ENCODE data around the gene SMURF2.

SMURF2 gene

GRCh38 chr17:64603987-64604386, 58.1 kb downstream of the SMURF2 start:
- TF ChIP-seq CTCF (IDR thresholded peaks at IDR 0.05; ENCODE audit: low read depth, low read length), result no peak
- DNase-seq, result no peak
- Histone ChIP-seq H3K27me3 (no peaks in the 10 kb centered on the region), H3K36me3 (no peaks in the 10 kb centered on the region), H3K9me3 (no peaks in the 10 kb centered on the region), H3K4me3 (ENCODE audit: low read depth, low read length) (no peak overlapping the region), H3K4me1 (no peaks in the 10 kb centered on the region; the same call in 1 of the 2 replicates)

- H3K9me3 ChIP-seq, result no peaks in the 10 kb centered on the region
- DNase-seq, result no peak
Measured at GRCh38 chr17:64599827-64600226, 62.3 kb downstream of the SMURF2 start.

GRCh38 chr17:64599187-64599676, 62.9 kb downstream of the SMURF2 start:
- no peaks in the 10 kb centered on the region for H3K27me3 ChIP-seq
- H3K9me3 ChIP-seq, result no peaks in the 10 kb centered on the region
- H3K36me3 ChIP-seq, result peaks cover 3% of the 10 kb centered on the region
- H3K4me3 ChIP-seq (ENCODE audit: low read depth, low read length), result no peak overlapping the region
- DNase-seq, result no peak
- no peak for TF ChIP-seq CTCF (IDR thresholded peaks at IDR 0.05; ENCODE audit: low read depth, low read length)
- H3K4me1 ChIP-seq, result no peaks in the 10 kb centered on the region; the same call in 1 of the 2 replicates

More at GRCh38 chr17:64599827-64600226, 62.3 kb downstream of the SMURF2 start:
- Histone ChIP-seq H3K4me3 (ENCODE audit: low read depth, low read length) (no peak overlapping the region), H3K4me1 (no peaks in the 10 kb centered on the region; the same call in 1 of the 2 replicates), H3K27me3 (no peaks in the 10 kb centered on the region), H3K36me3 (peaks cover 3% of the 10 kb centered on the region; the same call in 1 of the 2 replicates)
- no peak for TF ChIP-seq CTCF (IDR thresholded peaks at IDR 0.05; ENCODE audit: low read depth, low read length)

GRCh38 chr17:64598672-64599071, 63.4 kb downstream of the SMURF2 start:
- peaks cover 3% of the 10 kb centered on the region for H3K36me3 ChIP-seq
- no peaks in the 10 kb centered on the region for H3K27me3 ChIP-seq
- H3K4me3 ChIP-seq (ENCODE audit: low read depth, low read length), result no peak overlapping the region
- no peaks in the 10 kb centered on the region for H3K9me3 ChIP-seq
- TF ChIP-seq CTCF (IDR thresholded peaks at IDR 0.05; ENCODE audit: low read depth, low read length), result no peak
- H3K4me1 ChIP-seq, result no peaks in the 10 kb centered on the region
- no peak for DNase-seq

GRCh38 chr17:64596988-64597387, 65.1 kb downstream of the SMURF2 start:
- Histone ChIP-seq H3K27me3 (no peaks in the 10 kb centered on the region), H3K36me3 (peaks cover 3% of the 10 kb centered on the region), H3K4me1 (no peaks in the 10 kb centered on the region), H3K4me3 (ENCODE audit: low read depth, low read length) (no peak overlapping the region), H3K9me3 (no peaks in the 10 kb centered on the region)
- no peak for TF ChIP-seq CTCF (IDR thresholded peaks at IDR 0.05; ENCODE audit: low read depth, low read length)
- no peak for DNase-seq

GRCh38 chr17:64596439-64596838, 65.7 kb downstream of the SMURF2 start:
- no peak for TF ChIP-seq CTCF (IDR thresholded peaks at IDR 0.05; ENCODE audit: low read depth, low read length)
- Histone ChIP-seq H3K27me3 (no peaks in the 10 kb centered on the region), H3K9me3 (no peaks in the 10 kb centered on the region), H3K36me3 (peaks cover 3% of the 10 kb centered on the region), H3K4me3 (ENCODE audit: low read depth, low read length) (no peak overlapping the region), H3K4me1 (no peaks in the 10 kb centered on the region)
- DNase-seq, result no peak
